ENCODE measurements around the gene ACP4. TPM values are rescaled to one million over a fixed set of nuclear protein-coding genes. Genes with fewer than 3 reads are reported as not detected.

The ACP4 gene
- total and polyA plus RNA-seq, 2 experiments from 2014 or later, result not detected

- H4K20me1 ChIP-seq (ENCODE audit: insufficient read depth, poor library complexity, severe bottlenecking), result no peaks in the 10 kb centered on the region
- H3K36me3 ChIP-seq (replicated peaks; ENCODE audit: insufficient read depth, low read depth), result no peaks in the 10 kb centered on the region
- no peak for DNase-seq (ENCODE audit: low spot score)
- H3K4me3 ChIP-seq, result no peak overlapping the region
- H3K4me1 ChIP-seq (ENCODE audit: insufficient read depth), result peaks cover 10% of the 10 kb centered on the region
- H3K9me3 ChIP-seq (ENCODE audit: low read depth), result no peaks in the 10 kb centered on the region
- no peaks in the 10 kb centered on the region for H3K79me2 ChIP-seq
- 77% methylated on average over 8 of the region's 8 CpGs for WGBS (ENCODE audit: low lambda C conversion rate, missing lambda C conversion rate)
- peaks cover 46% of the 10 kb centered on the region for H3K27me3 ChIP-seq
- no peak for TF ChIP-seq CTCF (IDR thresholded peaks at IDR 0.05; ENCODE audit: poor library complexity)
- TF ChIP-seq EZH2 (IDR thresholded peaks at IDR 0.05; ENCODE audit: borderline replicate concordance), result no peak
- no peak for TF ChIP-seq EZH2phosphoT487 (IDR thresholded peaks at IDR 0.05; ENCODE audit: low read depth, severe bottlenecking, unreplicated experiment)
- no peak overlapping the region for H3K4me2 ChIP-seq
- H2AFZ ChIP-seq, result no peak overlapping the region
- H3K27ac ChIP-seq, result no peak overlapping the region
- no peaks in the 10 kb centered on the region for H3K9me2 ChIP-seq (replicated peaks; ENCODE audit: insufficient read depth)
These were observed 31.4 kb downstream of the ACP4 start for GRCh38 chr19:50821622-50822021.

- no peaks in the 10 kb centered on the region for H3K36me3 ChIP-seq (replicated peaks; ENCODE audit: insufficient read depth, low read depth)
- H2AFZ ChIP-seq, result no peak overlapping the region
- TF ChIP-seq EZH2 (IDR thresholded peaks at IDR 0.05; ENCODE audit: borderline replicate concordance), result no peak
- TF ChIP-seq EZH2phosphoT487 (IDR thresholded peaks at IDR 0.05; ENCODE audit: low read depth, severe bottlenecking, unreplicated experiment), result no peak
- TF ChIP-seq CTCF (IDR thresholded peaks at IDR 0.05; ENCODE audit: poor library complexity), result no peak
- DNase-seq (ENCODE audit: low spot score), result no peak
- peaks cover 10% of the 10 kb centered on the region for H3K4me1 ChIP-seq (ENCODE audit: insufficient read depth)
- no peak overlapping the region for H3K27ac ChIP-seq
- no peaks in the 10 kb centered on the region for H3K79me2 ChIP-seq
- H3K27me3 ChIP-seq, result peaks cover 40% of the 10 kb centered on the region
- no peak overlapping the region for H3K4me2 ChIP-seq
- no peak overlapping the region for H3K4me3 ChIP-seq
- no peaks in the 10 kb centered on the region for H4K20me1 ChIP-seq (ENCODE audit: insufficient read depth, poor library complexity, severe bottlenecking)
- no peaks in the 10 kb centered on the region for H3K9me2 ChIP-seq (replicated peaks; ENCODE audit: insufficient read depth)
- no peaks in the 10 kb centered on the region for H3K9me3 ChIP-seq (ENCODE audit: low read depth)
- WGBS (ENCODE audit: low lambda C conversion rate, missing lambda C conversion rate), result 75% methylated on average over 7 of the region's 7 CpGs
These were observed 32.5 kb downstream of the ACP4 start for GRCh38 chr19:50822661-50823208.

GRCh38 chr19:50823389-50824042 lies 33.3 kb downstream of the ACP4 start, which contains the start of gene KLK1:
Gene KLK1, minus strand, starts transcription at chr19:50823787. Its CDS starts 39 bp downstream, at chr19:50823748.
- 67% methylated on average over 8 of the region's 14 CpGs for WGBS (ENCODE audit: low lambda C conversion rate, missing lambda C conversion rate)

More at GRCh38 chr19:50823389-50824042, 33.3 kb downstream of the ACP4 start, which contains the start of gene KLK1:
- H2AFZ ChIP-seq, result no peak within 1 kb of the TSS
- no peaks in the 10 kb centered on the region for H3K9me2 ChIP-seq (replicated peaks; ENCODE audit: insufficient read depth)
- no peak for DNase-seq (ENCODE audit: low spot score)
- peaks cover 10% of the 10 kb centered on the region for H3K4me1 ChIP-seq (ENCODE audit: insufficient read depth)
- no peak within 1 kb of the TSS for H3K27ac ChIP-seq
- no peaks in the 10 kb centered on the region for H4K20me1 ChIP-seq (ENCODE audit: insufficient read depth, poor library complexity, severe bottlenecking)
- peaks cover 33% of the 10 kb centered on the region for H3K27me3 ChIP-seq
- no peaks in the 10 kb centered on the region for H3K79me2 ChIP-seq
- TF ChIP-seq EZH2phosphoT487 (IDR thresholded peaks at IDR 0.05; ENCODE audit: low read depth, severe bottlenecking, unreplicated experiment) (no peak), EZH2 (IDR thresholded peaks at IDR 0.05; ENCODE audit: borderline replicate concordance) (no peak), CTCF (IDR thresholded peaks at IDR 0.05; ENCODE audit: poor library complexity) (no peak)
- H3K9me3 ChIP-seq (ENCODE audit: low read depth), result no peaks in the 10 kb centered on the region
- no peak within 1 kb of the TSS for H3K4me2 ChIP-seq
- H3K4me3 ChIP-seq, result no peak within 1 kb of the TSS
- H3K36me3 ChIP-seq (replicated peaks; ENCODE audit: insufficient read depth, low read depth), result no peaks in the 10 kb centered on the region

Data from hepatocyte (in vitro differentiated cells).